Fibroblast of mammary gland (primary cell): ENCODE data around the gene VPS72.
"Not testable (repeated sequence)": the region's sequence is repeated elsewhere in the genome, so short reads cannot be mapped to it uniquely, and the experiment has no call there.

Experiments
- DNase-seq: peaks from one replicate; pipeline ENCODE4 v3.0.0-alpha.2; 2010; ENCODE audit warnings: low read depth
- H3K4me3 ChIP-seq: 2 replicates; pipeline ENCODE4 v1.5.1; 2011; ENCODE audit warnings: low read depth, mild to moderate bottlenecking, low read length, moderate library complexity; ENCODE audit not compliant: control insufficient read depth
- CTCF ChIP-seq: conservative IDR thresholded peaks from 2 replicates; pipeline ENCODE4 v1.5.1; 2011; ENCODE audit warnings: low read depth, low read length, inconsistent platforms; ENCODE audit not compliant: control insufficient read depth, insufficient read depth

The VPS72 gene

DNA sequence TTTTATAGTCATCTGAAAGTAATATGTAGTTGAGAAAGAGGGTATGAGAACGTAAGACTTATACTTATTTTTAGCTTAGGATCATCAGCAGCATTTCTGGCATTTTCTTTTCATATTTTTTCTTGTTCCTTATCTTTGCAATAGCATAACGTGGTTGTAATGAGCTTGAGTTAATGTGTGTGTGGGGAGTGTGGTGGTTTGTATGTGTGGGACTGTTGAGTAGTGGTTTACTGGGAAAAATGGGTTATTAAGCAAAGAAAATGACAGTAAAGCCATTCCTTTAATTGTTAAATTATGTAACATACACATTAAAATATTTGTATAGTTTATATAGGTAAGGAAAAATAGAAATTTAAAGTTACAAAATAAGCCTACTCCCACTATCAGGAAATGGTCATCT is 23.6 kb upstream of the VPS72 start:
- no peak for DNase-seq
- TF ChIP-seq CTCF = no peak
- no peak overlapping the region for H3K4me3 ChIP-seq

GRCh38 chr1:151211972-151212705 is 22.1 kb upstream of the VPS72 start:
- TF ChIP-seq CTCF = no peak
- H3K4me3 ChIP-seq = no peak overlapping the region
- no peak for DNase-seq

- peak; percentile 42 for DNase-seq
- H3K4me3 ChIP-seq = no peak overlapping the region
- TF ChIP-seq CTCF = no peak
Observed at GRCh38 chr1:151210830-151211229, 20.8 kb upstream of the VPS72 start.

- not testable (repeated sequence) for H3K4me3 ChIP-seq, DNase-seq
Observed at GRCh38 chr1:151205381-151205965, 15.5 kb upstream of the VPS72 start.

GRCh38 chr1:151199873-151200581 is 10.0 kb upstream of the VPS72 start:
- no peak for TF ChIP-seq CTCF
- H3K4me3 ChIP-seq = peak overlapping the region; percentile 100
- peak; percentile 89 for DNase-seq

- peak within 1 kb of the TSS; percentile 100 for H3K4me3 ChIP-seq
- peak; percentile 97 for DNase-seq
- no peak for TF ChIP-seq CTCF
Observed at GRCh38 chr1:151198254-151199127, 8.5 kb upstream of the VPS72 start, which contains the start of gene PIP5K1A. Gene PIP5K1A, plus strand, starts transcription at chr1:151198552. Its CDS starts 445 bp downstream, at chr1:151198997.

GRCh38 chr1:151197863-151198253 is 7.9 kb upstream of the VPS72 start:
- H3K4me3 ChIP-seq = peak overlapping the region; percentile 100
- no peak for TF ChIP-seq CTCF
- no peak for DNase-seq
